Activated CD8-positive, alpha-beta T cell treated with anti-CD3 and anti-CD28 coated beads for 36 hours (primary cell): ENCODE data around the gene MMP23B. TPM values are rescaled to one million over a fixed set of nuclear protein-coding genes. Genes with fewer than 3 reads are reported as not detected.

Experiments used
- ATAC-seq: fragments of 200-7000 bp; cut with Tn5 transposase; one replicate; pipeline ENCODE4 v1.10.0; 2021; ENCODE audit warnings: mild to moderate bottlenecking, moderate library complexity
- CTCF ChIA-PET: fragments of 350-600 bp; sonication (Branson Sonifier 250); formaldehyde crosslinking; loops from one replicate; lab custom pipeline; 2021; ENCODE audit warnings: antibody characterized with exemption; lab: Charles Lee
- POLR2A ChIA-PET: fragments of 350-600 bp; sonication (Branson Sonifier 250); formaldehyde crosslinking; loops from one replicate; lab custom pipeline; 2021; ENCODE audit warnings: antibody characterized with exemption; lab: Charles Lee
- DNase-seq: peaks from one replicate; pipeline ENCODE4 v3.0.0-alpha.2; 2020
- H3K27ac Mint-ChIP-seq: one replicate; pipeline ENCODE4 v1.8.0; 2021; ENCODE audit warnings: mild to moderate bottlenecking, mixed read lengths
- H3K27me3 Mint-ChIP-seq: one replicate; pipeline ENCODE4 v1.8.0; 2021; ENCODE audit warnings: mixed read lengths
- H3K36me3 Mint-ChIP-seq: one replicate; pipeline ENCODE4 v1.8.0; 2021; ENCODE audit warnings: low read depth, mixed read lengths
- H3K4me1 Mint-ChIP-seq: one replicate; pipeline ENCODE4 v1.8.0; 2021; ENCODE audit warnings: low read depth, mixed read lengths
- H3K4me3 Mint-ChIP-seq: one replicate; pipeline ENCODE4 v1.8.0; 2021; ENCODE audit warnings: mild to moderate bottlenecking, moderate library complexity, mixed read lengths
- H3K9me3 Mint-ChIP-seq: one replicate; pipeline ENCODE4 v1.8.0; 2021; ENCODE audit warnings: mixed read lengths
- CTCF ChIP-seq: fragments of 200-600 bp; IDR thresholded peaks from one replicate; pipeline ENCODE4 v1.8.0; 2022; ENCODE audit warnings: antibody characterized with exemption, mild to moderate bottlenecking
- intact Hi-C: fragments of 100-400 bp; cut with micrococcal nuclease; formaldehyde crosslinking; loops from one replicate; pipeline ENCODE4 v1.10.0; 2022
- total RNA-seq, 2 experiments: library from RNA; stranded (reverse); gene quantifications; one replicate each; pipeline ENCODE4 v1.2.3, GENCODE V29; 2021

The MMP23B gene
- total RNA-seq, 2 experiments from 2014 or later, result 3.3 to 4.0 TPM

- no peak for ATAC-seq
- no peak for DNase-seq
- Mint-ChIP-seq H3K27me3 (no peaks in the 10 kb centered on the region), H3K36me3 (peaks cover 18% of the 10 kb centered on the region), H3K4me3 (peak overlapping the region; percentile 96), H3K4me1 (peaks cover 17% of the 10 kb centered on the region), H3K27ac (peak overlapping the region; percentile 95), H3K9me3 (no peaks in the 10 kb centered on the region)
- intact Hi-C loops, result no loop called here
- no peak for TF ChIP-seq CTCF
- ChIA-PET POLR2A (interaction anchor here (0.8 to 8.4 kb wide), 9 partner anchors 11 to 54 kb away, joined by 3 to 46 read pairs (median 3); partner anchors contain the start of gene MMP23B), CTCF (interaction anchor here (0.8 to 2.8 kb wide), 5 partner anchors 11 to 65 kb away, joined by 3 to 10 read pairs (median 5); no protein-coding TSS in a partner anchor)
Measured at GRCh38 chr1:1613509-1614082, 18.4 kb upstream of the MMP23B start.

- Mint-ChIP-seq H3K4me3 (peak overlapping the region; percentile 96), H3K27ac (peak overlapping the region; percentile 95), H3K9me3 (no peaks in the 10 kb centered on the region), H3K4me1 (peaks cover 17% of the 10 kb centered on the region), H3K36me3 (peaks cover 18% of the 10 kb centered on the region), H3K27me3 (no peaks in the 10 kb centered on the region)
- DNase-seq (peak; percentile 86), ATAC-seq (peak; percentile 9)
- intact Hi-C loops, result no loop called here
- TF ChIP-seq CTCF, result no peak
- POLR2A ChIA-PET, result interaction anchor here (0.8 to 8.4 kb wide), 10 partner anchors 11 to 55 kb away, joined by 3 to 46 read pairs (median 3); partner anchors contain the start of gene MMP23B
- CTCF ChIA-PET, result interaction anchor here (2.1 to 2.8 kb wide), 4 partner anchors 16 to 64 kb away, joined by 5 to 10 read pairs (median 8); no protein-coding TSS in a partner anchor
Measured at GRCh38 chr1:1614204-1614953, 17.6 kb upstream of the MMP23B start.

GRCh38 chr1:1614954-1615255 lies 17.1 kb upstream of the MMP23B start:
- Mint-ChIP-seq H3K36me3 (peaks cover 18% of the 10 kb centered on the region), H3K9me3 (no peaks in the 10 kb centered on the region), H3K27me3 (no peaks in the 10 kb centered on the region), H3K4me3 (peak overlapping the region; percentile 96), H3K4me1 (peaks cover 17% of the 10 kb centered on the region), H3K27ac (peak overlapping the region; percentile 95)
- ChIA-PET CTCF (interaction anchor here (2.1 to 2.8 kb wide), 4 partner anchors 15 to 64 kb away, joined by 5 to 10 read pairs (median 8); no protein-coding TSS in a partner anchor), POLR2A (interaction anchor here (1.0 to 8.4 kb wide), 4 partner anchors 8 to 47 kb away, joined by 3 to 46 read pairs (median 6); partner anchors contain the start of gene MMP23B)
- no peak for ATAC-seq
- intact Hi-C loops, result no loop called here
- no peak for DNase-seq
- no peak for TF ChIP-seq CTCF

- Mint-ChIP-seq H3K9me3 (no peaks in the 10 kb centered on the region), H3K4me3 (peak within 1 kb of the TSS; percentile 96), H3K27me3 (no peaks in the 10 kb centered on the region), H3K27ac (peak within 1 kb of the TSS; percentile 95), H3K36me3 (peaks cover 18% of the 10 kb centered on the region), H3K4me1 (peaks cover 17% of the 10 kb centered on the region)
- TF ChIP-seq CTCF, result no peak
- intact Hi-C loops, result no loop called here
- ChIA-PET CTCF (interaction anchor here (2.1 to 2.8 kb wide), 4 partner anchors 15 to 63 kb away, joined by 5 to 10 read pairs (median 8); no protein-coding TSS in a partner anchor), POLR2A (interaction anchor here (1.1 to 8.4 kb wide), 4 partner anchors 8 to 45 kb away, joined by 3 to 46 read pairs (median 6); partner anchors contain the start of gene MMP23B)
- DNase-seq, result peak; percentile 96
- peak; percentile 88 for ATAC-seq
Measured at GRCh38 chr1:1615256-1616044, 16.5 kb upstream of the MMP23B start, which contains the start of gene MIB2. MIB2 (plus strand) TSS chr1:1615500; CDS start chr1:1623453, 7,953 bp downstream.
